Measurements from ENCODE around the gene OR4E1.
"Not testable (repeated sequence)": the region's sequence is repeated elsewhere in the genome, so short reads cannot be mapped to it uniquely, and the experiment has no call there.

OR4E1 gene

GRCh38 chr14:21652209-21652808 is 21.3 kb downstream of the OR4E1 start:
- no peak for DNase-seq

- DNase-seq, result no peak
Measured at GRCh38 chr14:21647380-21647779, 26.2 kb downstream of the OR4E1 start.

GRCh38 chr14:21643407-21643806 is 30.2 kb downstream of the OR4E1 start:
- DNase-seq, result no peak

- DNase-seq, result no peak
Measured at GRCh38 chr14:21642683-21643082, 30.9 kb downstream of the OR4E1 start.

DNA sequence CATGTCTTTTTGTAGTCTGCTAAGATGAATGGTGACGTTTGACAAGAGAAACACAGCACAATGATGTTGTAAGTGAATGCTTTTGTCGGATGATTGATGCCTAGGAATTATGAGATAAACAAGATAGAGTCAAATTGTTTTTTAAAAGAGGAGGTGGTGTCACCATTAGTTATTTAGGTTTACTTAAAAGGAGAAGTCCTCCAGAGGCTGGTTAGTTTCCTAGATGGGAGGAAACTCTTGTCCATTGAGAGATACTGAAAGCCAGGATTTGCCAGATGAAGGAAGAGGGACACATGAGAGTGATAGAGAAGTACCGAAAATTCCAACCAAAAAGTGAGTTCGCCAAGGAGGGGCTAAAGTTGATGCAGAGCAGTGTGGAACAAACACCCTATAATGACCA is 38.8 kb downstream of the OR4E1 start, which contains the start of gene OR10G2:
TSS of gene OR10G2 (minus strand) at position 101 of the 400 bp plus-strand sequence. CDS start at position 3, 98 bp downstream.
- DNase-seq, result no peak

DNA sequence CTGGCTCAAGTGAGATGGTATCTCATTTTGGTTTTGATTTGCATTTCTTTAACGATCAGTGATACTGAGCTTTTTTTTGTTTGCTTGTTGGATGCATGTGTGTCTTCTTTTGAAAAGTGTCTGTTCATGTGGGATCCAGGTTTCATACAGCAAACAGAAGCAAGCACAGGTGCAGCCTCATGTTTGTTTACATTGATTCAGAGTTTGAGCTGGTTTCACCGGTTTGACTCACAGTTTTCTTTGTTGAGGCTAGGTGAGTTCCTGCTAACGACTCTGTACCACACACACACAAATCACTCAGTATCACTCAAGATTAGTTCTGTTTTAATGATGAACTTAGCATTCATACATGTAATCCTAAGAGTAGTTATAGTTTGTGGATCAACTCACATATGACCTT is 42.5 kb downstream of the OR4E1 start:
- DNase-seq, result no peak

DNA sequence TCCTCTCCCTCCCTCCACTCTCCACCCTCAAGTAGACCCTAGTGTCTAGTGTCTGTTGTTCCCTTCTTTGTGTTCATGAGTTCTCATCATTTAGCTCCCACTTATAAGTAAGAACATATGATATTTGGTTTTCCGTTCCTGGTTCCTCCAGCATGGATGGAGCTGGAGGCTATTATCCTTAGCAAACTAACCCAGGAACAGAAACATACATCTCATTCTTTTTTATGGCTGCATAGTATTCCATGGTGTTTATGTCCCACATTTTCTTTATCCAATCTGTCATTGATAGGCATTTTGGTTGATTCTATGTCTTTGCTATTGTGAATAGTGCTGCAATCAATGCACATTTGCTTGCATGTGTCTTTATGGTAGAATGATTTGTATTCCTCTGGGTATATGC is 43.1 kb downstream of the OR4E1 start:
- DNase-seq, result not testable (repeated sequence)

DNA sequence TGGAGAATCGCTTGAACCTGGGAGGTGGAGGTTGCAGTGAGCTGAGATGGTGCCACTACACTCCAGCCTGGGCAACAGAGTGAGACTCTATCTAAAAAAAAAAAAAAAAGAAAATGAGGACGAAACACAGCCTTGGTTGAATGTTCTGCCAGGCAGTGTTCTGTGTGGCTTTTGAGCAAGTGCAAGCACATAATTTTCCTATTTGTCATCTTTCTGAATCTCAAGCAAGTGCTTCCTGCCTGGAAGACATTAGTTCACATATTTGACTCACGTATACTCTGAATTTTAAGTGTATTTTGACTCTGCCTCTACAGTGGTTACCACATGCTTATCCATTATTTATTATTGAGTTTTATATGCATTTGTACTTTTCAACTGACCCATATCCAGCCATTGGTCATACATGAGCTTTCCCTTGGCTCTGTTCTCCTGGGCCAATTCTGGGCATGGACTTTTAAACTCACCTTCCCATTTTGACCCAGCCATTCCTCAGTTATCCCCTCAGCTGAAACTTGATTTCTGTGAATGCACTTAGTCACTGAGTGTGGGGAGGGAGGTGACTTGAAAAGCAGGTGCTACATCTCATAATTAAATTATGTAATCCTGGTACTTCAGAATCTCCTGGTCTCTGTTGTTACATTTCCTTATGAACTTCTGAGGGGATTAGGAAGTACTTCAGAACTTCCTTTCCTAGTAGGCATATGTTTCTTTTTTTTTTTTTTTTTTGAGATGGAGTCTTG is 47.0 kb downstream of the OR4E1 start:
- no peak for DNase-seq

Data from CD4-positive, alpha-beta T cell treated with Interleukin-15 for 1 hour (primary cell).